GOT3 (cell line): Measurements from ENCODE around the gene ADGRL2.

Experiments used
- DNase-seq: peaks from one replicate; lab custom pipeline; 2025; ENCODE audit warnings: mixed read lengths; lab: John Stamatoyannopoulos, UW

The ADGRL2 gene

GRCh38 chr1:81907575-81907974, 106.8 kb downstream of the ADGRL2 start:
- DNase-seq = no peak

- DNase-seq = no peak
Measured at GRCh38 chr1:81912383-81912782, 111.6 kb downstream of the ADGRL2 start.

- no peak for DNase-seq
Measured at GRCh38 chr1:81915937-81916336, 115.2 kb downstream of the ADGRL2 start.

- no peak for DNase-seq
Measured at GRCh38 chr1:81920245-81920740, 119.6 kb downstream of the ADGRL2 start.

- DNase-seq = no peak
Measured at GRCh38 chr1:81920886-81921285, 120.2 kb downstream of the ADGRL2 start.

- DNase-seq = no peak
Measured at GRCh38 chr1:81921344-81921743, 120.6 kb downstream of the ADGRL2 start.

GRCh38 chr1:81921851-81922462, 121.2 kb downstream of the ADGRL2 start:
- no peak for DNase-seq

GRCh38 chr1:81922955-81923354, 122.2 kb downstream of the ADGRL2 start:
- DNase-seq = no peak

GRCh38 chr1:81929106-81929505, 128.4 kb downstream of the ADGRL2 start:
- no peak for DNase-seq

GRCh38 chr1:81936853-81937252, 136.1 kb downstream of the ADGRL2 start:
- no peak for DNase-seq

- DNase-seq = no peak
Measured at GRCh38 chr1:81937791-81938450, 137.2 kb downstream of the ADGRL2 start.

GRCh38 chr1:81948495-81948894, 147.8 kb downstream of the ADGRL2 start:
- DNase-seq = no peak

- no peak for DNase-seq
Measured at GRCh38 chr1:81949421-81949820, 148.7 kb downstream of the ADGRL2 start.

- no peak for DNase-seq
Measured at GRCh38 chr1:81950037-81950436, 149.3 kb downstream of the ADGRL2 start.

GRCh38 chr1:81950591-81951244, 150.0 kb downstream of the ADGRL2 start:
- DNase-seq = no peak

GRCh38 chr1:81954534-81955020, 153.8 kb downstream of the ADGRL2 start:
- DNase-seq = no peak

- no peak for DNase-seq
Measured at GRCh38 chr1:81967951-81968350, 167.2 kb downstream of the ADGRL2 start.

GRCh38 chr1:81970416-81970815, 169.7 kb downstream of the ADGRL2 start:
- DNase-seq = no peak

- DNase-seq = no peak
Measured at GRCh38 chr1:81974222-81974841, 173.6 kb downstream of the ADGRL2 start.

GRCh38 chr1:81974883-81975555, 174.3 kb downstream of the ADGRL2 start:
- DNase-seq = no peak

GRCh38 chr1:81976539-81976938, 175.8 kb downstream of the ADGRL2 start:
- no peak for DNase-seq

GRCh38 chr1:81978945-81979344, 178.2 kb downstream of the ADGRL2 start:
- no peak for DNase-seq
